NCI-H226 (cell line): ENCODE measurements around the gene FILIP1L.
A peak's percentile ranks its signal among the peaks of the same experiment; 100 is the strongest.

ENCODE experiments used
- DNase-seq: peaks from one replicate; pipeline ENCODE4 v3.0.0-alpha.2; 2015

The FILIP1L gene

DNA sequence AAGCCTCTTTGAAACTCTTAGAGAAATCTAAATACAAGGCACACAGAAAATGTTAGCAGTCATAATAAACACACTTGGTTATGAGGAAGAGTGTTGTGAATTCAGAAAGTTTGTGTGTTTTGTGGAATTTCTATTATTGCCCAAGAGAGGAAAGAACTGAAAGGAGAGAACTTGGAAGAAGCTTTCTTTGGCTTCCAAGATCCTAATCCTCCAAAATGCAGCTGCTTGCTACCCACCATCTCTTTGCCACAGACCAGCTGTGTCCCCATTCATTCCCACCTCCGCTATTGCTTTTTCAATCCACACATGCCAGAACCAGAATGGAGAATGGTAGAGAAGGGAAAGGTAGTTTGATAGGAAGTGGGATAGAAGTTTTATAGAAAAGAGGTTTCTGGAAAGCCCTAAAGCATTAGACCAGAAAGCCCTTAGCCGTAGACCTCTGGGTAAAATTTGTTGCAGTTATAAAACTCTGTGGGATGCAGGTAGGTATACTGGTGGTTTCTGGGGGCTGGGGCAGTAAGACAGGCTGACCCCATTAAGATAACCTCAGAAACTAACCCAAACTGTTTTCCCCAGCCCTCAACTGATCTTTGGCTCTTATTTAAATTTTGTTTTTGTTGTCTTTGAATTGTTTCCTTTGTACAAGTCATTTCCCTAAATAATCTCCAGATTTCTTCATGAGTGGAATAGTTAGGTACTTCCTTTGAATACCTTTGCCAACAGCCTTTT, 108.5 kb downstream of the FILIP1L start:
- DNase-seq, result no peak

GRCh38 chr3:100004931-100005330, 109.4 kb downstream of the FILIP1L start:
- DNase-seq, result no peak

- no peak for DNase-seq
Observed at GRCh38 chr3:100003609-100004503, 110.4 kb downstream of the FILIP1L start.

DNA sequence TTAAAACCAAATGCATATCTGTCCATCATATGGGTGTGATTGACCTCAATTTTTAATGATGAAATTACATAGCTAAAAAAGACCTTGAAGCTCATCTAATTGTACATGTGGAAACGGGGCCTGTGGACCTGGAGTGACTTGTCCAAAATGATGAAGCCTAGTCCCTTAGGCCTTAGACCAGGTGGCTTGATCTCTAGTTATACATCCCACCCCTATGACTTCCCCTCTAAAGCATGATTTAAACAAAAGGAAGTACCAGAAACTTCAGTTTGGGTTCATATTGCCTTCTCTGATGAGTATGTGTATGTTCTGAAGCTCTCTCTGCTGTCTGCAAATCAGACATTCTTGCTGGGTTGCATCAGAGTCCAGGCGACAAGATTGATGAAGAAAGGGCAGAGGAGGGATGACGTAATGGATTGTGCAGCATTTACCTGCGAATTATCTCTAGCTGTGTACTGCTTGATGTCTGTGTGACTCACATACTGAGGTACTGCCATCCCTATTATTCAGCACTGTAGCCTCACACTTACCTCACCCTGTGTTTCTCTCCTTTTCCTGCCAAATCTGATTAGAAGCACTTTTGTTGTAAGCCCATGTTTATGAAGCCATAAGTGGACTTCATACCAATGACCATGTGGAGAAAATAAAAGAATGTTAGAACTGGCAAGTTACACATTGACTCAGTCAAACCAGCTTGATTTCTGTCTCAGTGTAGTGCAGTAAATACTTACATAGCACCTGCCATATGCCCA, 111.5 kb downstream of the FILIP1L start:
- peak; percentile 98 for DNase-seq

- no peak for DNase-seq
Observed at GRCh38 chr3:100001526-100002270, 112.6 kb downstream of the FILIP1L start.

GRCh38 chr3:100001083-100001482, 113.2 kb downstream of the FILIP1L start:
- DNase-seq, result no peak

DNA sequence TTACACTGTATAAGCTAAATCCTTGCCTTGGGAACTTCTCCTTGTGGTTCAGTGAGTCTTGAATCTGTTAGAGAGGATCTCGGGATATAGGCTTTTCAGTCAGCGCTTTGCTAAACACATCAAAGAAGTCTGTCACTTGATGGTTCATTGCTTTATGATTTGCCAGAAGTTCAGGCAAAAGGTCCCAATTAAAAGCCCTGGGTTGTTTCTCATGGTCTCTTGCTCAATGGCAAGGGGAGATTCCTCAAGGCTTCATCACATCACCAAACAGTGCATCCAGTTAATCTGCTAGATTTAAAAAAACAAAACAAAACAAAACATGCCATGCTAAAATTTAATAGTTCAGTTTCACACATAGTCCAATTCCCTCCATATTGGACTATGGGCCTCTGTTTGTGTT, 114.8 kb downstream of the FILIP1L start:
- no peak for DNase-seq

- no peak for DNase-seq
Observed at GRCh38 chr3:99997293-99997692, 117.0 kb downstream of the FILIP1L start.

DNA sequence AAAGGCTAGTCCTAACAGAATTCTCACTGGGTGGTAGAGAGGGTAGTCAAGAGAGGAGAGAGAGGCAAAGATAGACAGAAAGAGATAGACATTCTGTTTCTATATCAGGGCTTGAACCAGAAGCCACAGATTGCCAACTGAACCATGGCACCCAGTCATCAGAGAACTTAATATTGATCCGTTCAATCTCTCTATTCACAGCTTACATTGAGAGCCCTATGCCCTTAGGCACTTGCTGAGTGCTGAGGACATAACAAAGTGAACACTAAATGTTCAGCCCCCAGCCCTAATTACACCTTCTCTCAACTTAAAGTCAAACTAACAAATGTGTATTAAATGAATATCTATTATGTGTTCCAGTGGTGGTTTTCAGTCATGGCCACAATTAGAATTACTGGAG, 124.1 kb downstream of the FILIP1L start:
- DNase-seq, result no peak

DNA sequence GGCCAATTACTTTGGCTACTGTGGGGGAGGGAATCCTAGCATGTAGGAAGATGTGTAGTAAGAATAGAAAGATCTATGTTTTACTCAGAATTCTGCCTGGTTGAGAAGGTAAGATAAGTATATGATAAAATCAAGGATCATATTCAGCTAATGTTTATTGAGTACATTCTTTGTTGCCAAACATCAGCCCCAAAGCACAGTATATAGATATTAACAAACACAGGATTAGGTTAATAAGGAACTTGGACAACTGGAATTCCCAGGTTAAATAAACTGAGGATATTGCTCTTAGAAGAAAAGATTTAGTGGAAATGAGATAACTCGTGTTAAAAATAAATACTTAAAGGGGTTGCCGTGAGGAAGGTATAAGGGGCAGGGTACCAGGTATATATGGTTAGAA, 129.6 kb downstream of the FILIP1L start:
- peak; percentile 45 for DNase-seq

DNA sequence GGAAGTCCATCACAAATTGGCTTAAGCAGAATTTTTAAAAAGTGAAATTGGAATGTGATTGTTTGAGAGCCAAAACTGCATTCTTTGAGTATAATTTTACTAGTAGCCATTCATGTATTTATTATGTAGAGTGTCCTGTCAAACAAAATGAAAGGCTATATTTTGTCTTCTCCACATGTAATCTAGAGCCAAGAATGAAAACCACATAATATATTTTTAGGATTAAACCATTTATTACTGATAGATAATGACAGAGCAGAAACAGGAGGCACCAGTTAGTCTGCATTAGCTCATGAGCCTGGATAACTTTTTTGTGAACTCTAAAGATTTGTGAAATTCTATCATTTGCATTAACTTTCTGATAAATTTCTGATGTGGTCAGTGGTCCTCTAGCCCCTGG, 130.2 kb downstream of the FILIP1L start:
- no peak for DNase-seq

DNA sequence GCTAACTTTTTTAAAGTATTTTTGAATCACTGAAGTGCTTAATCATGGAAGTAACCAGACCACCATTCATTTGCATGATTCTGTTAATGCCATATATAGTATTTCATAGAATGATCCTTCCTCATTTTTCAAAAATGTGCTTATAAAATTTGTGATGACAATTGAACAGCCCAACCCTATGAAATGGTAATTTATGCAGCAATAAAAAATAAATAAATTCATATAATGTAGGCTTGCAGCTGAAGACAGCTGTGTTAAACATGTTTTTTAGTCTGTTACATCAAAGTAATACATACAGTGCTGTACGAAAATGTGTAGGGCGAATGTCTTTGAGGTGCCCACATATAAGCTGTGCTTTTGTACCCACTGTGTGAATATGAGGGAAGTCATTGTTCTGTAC, 131.7 kb downstream of the FILIP1L start:
- no peak for DNase-seq

GRCh38 chr3:99981138-99981537, 133.2 kb downstream of the FILIP1L start:
- no peak for DNase-seq

DNA sequence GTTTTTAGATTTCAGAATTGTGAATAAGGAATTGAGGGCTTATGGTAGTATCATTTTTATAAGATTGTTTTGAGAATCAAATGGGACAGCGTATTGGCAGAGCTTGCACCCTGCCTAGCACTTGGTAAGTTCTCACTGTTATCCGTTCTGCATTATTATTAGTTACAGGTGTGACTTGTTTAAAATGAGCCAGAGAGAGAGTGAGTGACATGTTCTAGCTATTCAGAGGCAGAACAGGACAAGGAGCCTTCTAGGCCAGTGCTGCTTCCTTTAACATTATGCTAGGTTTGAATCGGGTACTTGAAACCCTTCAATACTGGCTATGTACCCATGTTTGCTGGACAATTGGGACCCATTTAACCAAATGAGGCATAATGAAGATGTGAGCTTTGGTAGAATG, 133.7 kb downstream of the FILIP1L start:
- no peak for DNase-seq

GRCh38 chr3:99978221-99978620, 136.1 kb downstream of the FILIP1L start:
- no peak for DNase-seq

DNA sequence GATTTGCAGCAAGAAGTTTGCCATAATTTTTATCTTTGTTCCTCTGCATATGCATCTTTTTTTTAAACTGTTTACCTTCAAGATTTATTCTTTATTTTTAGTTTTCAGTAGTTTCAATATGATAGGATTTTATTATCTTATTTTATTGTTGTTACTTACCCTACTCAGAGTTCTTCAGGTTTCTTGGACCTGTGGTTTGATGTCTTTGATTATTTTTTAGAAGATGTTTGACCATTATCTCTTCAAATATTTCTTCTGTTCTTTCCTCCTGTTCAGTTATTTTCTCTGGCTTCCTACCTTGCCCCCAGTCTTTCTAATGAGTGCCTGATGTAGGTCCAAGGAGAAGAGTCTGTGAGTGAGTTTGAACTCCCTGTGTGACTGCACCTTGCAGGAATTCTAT, 137.7 kb downstream of the FILIP1L start:
- no peak for DNase-seq

DNA sequence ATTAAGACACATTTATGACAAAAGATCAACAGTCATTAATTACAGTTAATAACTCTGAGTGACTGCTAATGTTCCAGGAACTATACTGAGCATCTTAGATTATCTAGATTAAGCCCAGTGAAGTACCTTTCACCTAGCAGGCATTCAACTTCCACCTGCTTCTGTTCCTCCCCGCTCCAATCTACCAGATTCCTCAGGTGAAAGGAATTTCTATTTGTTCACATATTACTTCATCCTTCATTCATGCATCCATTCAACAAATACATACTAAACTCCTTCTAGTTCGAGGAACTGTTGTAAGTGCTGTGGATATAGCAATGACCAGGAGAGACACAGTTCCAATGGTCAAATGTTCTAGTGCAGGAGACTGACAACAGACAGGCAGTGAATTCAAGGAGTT, 139.3 kb downstream of the FILIP1L start:
- peak; percentile 41 for DNase-seq

DNA sequence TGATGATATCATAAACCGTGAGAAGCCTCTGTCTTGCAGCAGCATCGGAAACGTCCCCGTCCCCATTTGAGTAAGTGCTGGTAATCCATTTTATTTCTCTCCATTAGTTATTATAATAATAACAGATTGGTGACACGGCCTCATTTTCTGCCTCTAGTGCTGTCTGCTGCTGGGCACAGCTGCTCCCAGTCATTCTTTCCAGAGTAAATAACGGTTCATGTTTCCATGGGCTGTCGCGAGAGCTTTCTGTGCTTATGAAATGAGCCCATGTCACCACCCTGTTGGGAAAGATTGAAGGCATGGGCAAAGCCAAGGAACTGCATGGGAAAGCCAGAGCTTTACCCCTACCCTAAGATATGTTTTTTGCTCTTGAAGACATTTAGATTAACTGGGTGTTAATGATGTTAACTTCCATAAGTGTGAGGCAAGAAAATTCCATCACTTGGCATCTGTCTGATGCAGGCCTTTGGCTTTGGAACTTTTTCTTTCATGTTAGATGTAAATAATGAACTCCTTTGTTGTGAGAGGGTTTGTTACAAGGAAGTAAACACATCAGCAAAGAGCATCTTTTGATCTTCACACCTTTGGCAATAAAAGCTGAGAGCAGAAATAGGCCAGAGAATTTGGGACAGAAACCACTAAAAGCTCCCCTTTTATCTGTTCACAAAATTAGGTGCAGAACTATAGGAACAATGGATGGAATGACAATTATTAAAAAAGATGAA, 141.8 kb downstream of the FILIP1L start:
- no peak for DNase-seq

DNA sequence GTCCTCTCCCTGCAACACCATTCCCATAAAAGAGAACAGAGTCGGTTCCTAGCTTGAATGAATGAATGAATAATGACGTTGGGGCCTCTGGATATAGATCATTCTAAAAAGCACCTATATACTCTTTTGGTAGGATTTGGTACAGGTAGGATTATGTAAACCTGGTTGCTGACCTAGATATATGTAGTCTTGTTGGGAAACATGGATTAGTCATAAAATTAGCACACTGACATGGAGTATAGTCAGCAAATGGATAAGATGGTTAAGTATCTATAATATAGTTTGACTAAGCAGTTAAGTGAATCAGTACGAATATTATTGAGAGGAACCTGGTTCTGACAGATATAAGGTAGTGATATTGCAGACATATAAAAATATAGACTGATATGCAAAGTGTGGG, 142.5 kb downstream of the FILIP1L start:
- DNase-seq, result no peak

- no peak for DNase-seq
Observed at GRCh38 chr3:99970198-99970597, 144.1 kb downstream of the FILIP1L start.

GRCh38 chr3:99969136-99969535, 145.2 kb downstream of the FILIP1L start:
- DNase-seq, result peak; percentile 15

- peak; percentile 86 for DNase-seq
Observed at GRCh38 chr3:99967796-99968195, 146.5 kb downstream of the FILIP1L start.
